Astrocyte of the hippocampus (primary cell): Measurements from ENCODE around the gene SMAD6.

ENCODE experiments used
- DNase-seq: peaks from one replicate; pipeline ENCODE4 v3.0.0; 2011; ENCODE audit warnings: low read depth, low spot score

SMAD6 gene

GRCh38 chr15:66703540-66703941 is 1.5 kb downstream of the SMAD6 start:
- peak; percentile 57 for DNase-seq

- DNase-seq = no peak
Observed at GRCh38 chr15:66704019-66704802, 2.2 kb downstream of the SMAD6 start.

GRCh38 chr15:66704803-66705153 is 2.7 kb downstream of the SMAD6 start:
- no peak for DNase-seq

- no peak for DNase-seq
Observed at GRCh38 chr15:66705277-66706146, 3.5 kb downstream of the SMAD6 start.

- DNase-seq = peak; percentile 82
Observed at GRCh38 chr15:66706225-66706732, 4.2 kb downstream of the SMAD6 start.

GRCh38 chr15:66706840-66707239 is 4.8 kb downstream of the SMAD6 start:
- no peak for DNase-seq

GRCh38 chr15:66707310-66708082 is 5.5 kb downstream of the SMAD6 start:
- peak; percentile 88 for DNase-seq

- no peak for DNase-seq
Observed at GRCh38 chr15:66708389-66708788, 6.4 kb downstream of the SMAD6 start.

GRCh38 chr15:66709884-66710283 is 7.8 kb downstream of the SMAD6 start:
- no peak for DNase-seq

GRCh38 chr15:66711260-66711659 is 9.2 kb downstream of the SMAD6 start:
- no peak for DNase-seq

GRCh38 chr15:66711862-66712261 is 9.8 kb downstream of the SMAD6 start:
- peak; percentile 81 for DNase-seq

GRCh38 chr15:66713843-66714508 is 11.9 kb downstream of the SMAD6 start:
- no peak for DNase-seq

GRCh38 chr15:66714543-66714981 is 12.5 kb downstream of the SMAD6 start:
- no peak for DNase-seq

GRCh38 chr15:66715181-66715624 is 13.2 kb downstream of the SMAD6 start:
- no peak for DNase-seq

GRCh38 chr15:66715720-66716655 is 14.0 kb downstream of the SMAD6 start:
- DNase-seq = no peak

GRCh38 chr15:66716656-66717020 is 14.6 kb downstream of the SMAD6 start:
- no peak for DNase-seq

- DNase-seq = no peak
Observed at GRCh38 chr15:66718220-66718988, 16.4 kb downstream of the SMAD6 start.

- no peak for DNase-seq
Observed at GRCh38 chr15:66719471-66719870, 17.4 kb downstream of the SMAD6 start.
